Neural progenitor cell (in vitro differentiated cells): Measurements from ENCODE around the gene HTT. TPM values are rescaled to one million over a fixed set of nuclear protein-coding genes. Genes with fewer than 3 reads are reported as not detected.
A peak's percentile ranks its signal among the peaks of the same experiment; 100 is the strongest.

ENCODE experiments used
- DNase-seq: peaks from one replicate; pipeline ENCODE4 v3.0.0-alpha.2; 2016; ENCODE audit warnings: low spot score
- H2AFZ ChIP-seq: fragments of 200-600 bp; sonication (generic); replicated peaks from 2 replicates; pipeline ENCODE4 v1.6.1; 2016; ENCODE audit warnings: antibody characterized with exemption
- H3F3A ChIP-seq: fragments of 200-600 bp; sonication (generic); 2 replicates; pipeline ENCODE4 v1.6.1; 2016; ENCODE audit warnings: antibody characterized with exemption, low read depth
- H3K27ac ChIP-seq: fragments of 200-600 bp; sonication (generic); 2 replicates; pipeline ENCODE4 v1.5.1; 2016; ENCODE audit warnings: mild to moderate bottlenecking
- H3K27me3 ChIP-seq: fragments of 200-600 bp; sonication (generic); 2 replicates; pipeline ENCODE4 v1.6.1; 2016; ENCODE audit warnings: mild to moderate bottlenecking, moderate library complexity
- H3K36me3 ChIP-seq: fragments of 200-600 bp; sonication (generic); 2 replicates; pipeline ENCODE4 v1.5.1; 2016
- H3K4me1 ChIP-seq: fragments of 200-600 bp; sonication (generic); 2 replicates; pipeline ENCODE4 v1.6.1; 2016; ENCODE audit warnings: mixed run types
- H3K4me2 ChIP-seq: fragments of 200-600 bp; sonication (generic); 2 replicates; pipeline ENCODE4 v1.6.1; 2016
- H3K4me3 ChIP-seq: fragments of 200-600 bp; sonication (generic); 2 replicates; pipeline ENCODE4 v1.5.1; 2016
- H3K79me2 ChIP-seq: fragments of 200-600 bp; sonication (generic); 2 replicates; pipeline ENCODE4 v1.6.1; 2016; ENCODE audit warnings: low read depth
- H3K9ac ChIP-seq: fragments of 200-600 bp; sonication (generic); 2 replicates; pipeline ENCODE4 v1.6.1; 2016
- H3K9me3 ChIP-seq: fragments of 200-600 bp; sonication (generic); 2 replicates; pipeline ENCODE4 v1.5.1; 2016; ENCODE audit warnings: low read depth
- H4K20me1 ChIP-seq: fragments of 200-600 bp; sonication (generic); 2 replicates; pipeline ENCODE4 v1.6.1; 2016; ENCODE audit warnings: low read depth
- H3K27ac Mint-ChIP-seq: 3 replicates; pipeline ENCODE4 v1.8.0; 2021; ENCODE audit warnings: mixed read lengths
- H3K27me3 Mint-ChIP-seq: 2 replicates; pipeline ENCODE4 v1.8.0; 2022; ENCODE audit warnings: low read depth, mild to moderate bottlenecking, inconsistent platforms, moderate library complexity, mixed read lengths; ENCODE audit not compliant: insufficient read depth
- H3K36me3 Mint-ChIP-seq: 3 replicates; pipeline ENCODE4 v1.8.0; 2021; ENCODE audit warnings: mixed read lengths
- H3K4me1 Mint-ChIP-seq: 3 replicates; pipeline ENCODE4 v1.8.0; 2021; ENCODE audit warnings: mixed read lengths
- H3K4me3 Mint-ChIP-seq: 3 replicates; pipeline ENCODE4 v1.8.0; 2021; ENCODE audit warnings: mild to moderate bottlenecking, moderate library complexity, mixed read lengths
- H3K9me3 Mint-ChIP-seq: 3 replicates; pipeline ENCODE4 v1.8.0; 2020; ENCODE audit warnings: mixed read lengths
- CTCF ChIP-seq: fragments of 200-600 bp; sonication (generic); IDR thresholded peaks from 2 replicates; pipeline ENCODE4 v1.5.1; 2017; ENCODE audit warnings: antibody characterized with exemption, mild to moderate bottlenecking
- EZH2 ChIP-seq: fragments of 200-600 bp; sonication (generic); IDR thresholded peaks from 2 replicates; pipeline ENCODE4 v1.6.1; 2017; ENCODE audit warnings: antibody characterized with exemption, mild to moderate bottlenecking, moderate library complexity
- EZH2phosphoT487 ChIP-seq: fragments of 200-600 bp; sonication (generic); IDR thresholded peaks from 2 replicates; pipeline ENCODE4 v1.6.1; 2017; ENCODE audit warnings: antibody characterized with exemption
- total RNA-seq: library from RNA; depleted of rRNA; stranded (reverse); fragments of >200 nt; gene quantifications from 2 replicates; pipeline ENCODE4 v1.2.3, GENCODE V29; 2015; ENCODE audit warnings: low replicate concordance

The HTT gene
- total RNA-seq, 1 donor from 2014 or later, result 38.9 TPM

GRCh38 chr4:3202836-3203820, 128.6 kb downstream of the HTT start:
- Mint-ChIP-seq H3K4me3 (no peak overlapping the region), H3K27ac (no peak overlapping the region), H3K4me1 (peaks cover 39% of the 10 kb centered on the region), H3K36me3 (peaks cover 14% of the 10 kb centered on the region), H3K27me3 (no peaks in the 10 kb centered on the region), H3K9me3 (no peaks in the 10 kb centered on the region)
- Histone ChIP-seq H3K27ac (no peak overlapping the region), H3K79me2 (no peaks in the 10 kb centered on the region), H2AFZ (no peak overlapping the region), H3F3A (no peaks in the 10 kb centered on the region), H3K4me1 (peaks cover 13% of the 10 kb centered on the region), H3K4me3 (no peak overlapping the region), H3K36me3 (peaks cover 9% of the 10 kb centered on the region), H4K20me1 (peaks cover 15% of the 10 kb centered on the region), H3K9ac (no peak overlapping the region), H3K9me3 (no peaks in the 10 kb centered on the region), H3K27me3 (no peaks in the 10 kb centered on the region), H3K4me2 (no peak overlapping the region)
- DNase-seq, result no peak
- TF ChIP-seq CTCF (no peak), EZH2phosphoT487 (no peak), EZH2 (no peak)

DNA sequence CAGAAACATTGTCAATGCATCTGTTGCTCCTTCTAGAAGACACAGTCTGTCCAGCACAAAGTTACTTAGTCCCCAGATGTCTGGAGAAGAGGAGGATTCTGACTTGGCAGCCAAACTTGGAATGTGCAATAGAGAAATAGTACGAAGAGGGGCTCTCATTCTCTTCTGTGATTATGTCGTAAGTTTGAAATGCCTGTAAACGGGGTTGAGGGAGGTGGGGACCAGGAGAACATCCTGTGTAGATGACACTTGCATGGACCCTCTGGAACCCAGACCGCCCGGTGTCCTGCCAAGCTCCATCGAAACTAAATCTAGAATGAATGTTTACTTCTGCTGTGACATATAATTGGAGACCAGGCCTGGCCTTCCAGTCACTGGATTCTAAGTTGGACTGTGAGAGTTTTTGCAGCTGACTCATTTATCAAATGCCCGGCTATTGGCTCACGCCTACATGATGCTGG, 129.5 kb downstream of the HTT start:
- no peaks in the 10 kb centered on the region for H3K27me3 Mint-ChIP-seq
- no peak overlapping the region for H3K9ac ChIP-seq
- H3K4me3 ChIP-seq, result no peak overlapping the region
- H2AFZ ChIP-seq, result no peak overlapping the region
- H3K9me3 Mint-ChIP-seq, result no peaks in the 10 kb centered on the region
- H3K36me3 Mint-ChIP-seq, result peaks cover 18% of the 10 kb centered on the region
- no peaks in the 10 kb centered on the region for H3K27me3 ChIP-seq
- peaks cover 13% of the 10 kb centered on the region for H3K4me1 ChIP-seq
- peaks cover 7% of the 10 kb centered on the region for H4K20me1 ChIP-seq
- no peak overlapping the region for H3K27ac ChIP-seq
- no peaks in the 10 kb centered on the region for H3K79me2 ChIP-seq
- DNase-seq, result no peak
- peaks cover 9% of the 10 kb centered on the region for H3K36me3 ChIP-seq
- no peaks in the 10 kb centered on the region for H3F3A ChIP-seq
- no peaks in the 10 kb centered on the region for H3K9me3 ChIP-seq
- H3K4me3 Mint-ChIP-seq, result no peak overlapping the region
- no peak overlapping the region for H3K4me2 ChIP-seq
- H3K27ac Mint-ChIP-seq, result no peak overlapping the region
- H3K4me1 Mint-ChIP-seq, result peaks cover 42% of the 10 kb centered on the region
- TF ChIP-seq EZH2phosphoT487 (no peak), CTCF (no peak), EZH2 (no peak)

GRCh38 chr4:3205995-3206394, 131.5 kb downstream of the HTT start:
- no peak overlapping the region for H2AFZ ChIP-seq
- TF ChIP-seq EZH2 (no peak), CTCF (no peak), EZH2phosphoT487 (no peak)

More at GRCh38 chr4:3205995-3206394, 131.5 kb downstream of the HTT start:
- Histone ChIP-seq H3K27ac (no peak overlapping the region), H3K9ac (no peak overlapping the region), H3K9me3 (no peaks in the 10 kb centered on the region), H3K36me3 (peaks cover 9% of the 10 kb centered on the region), H3K27me3 (no peaks in the 10 kb centered on the region), H3K4me3 (no peak overlapping the region), H4K20me1 (peaks cover 6% of the 10 kb centered on the region), H3F3A (no peaks in the 10 kb centered on the region), H3K4me1 (peaks cover 13% of the 10 kb centered on the region), H3K79me2 (no peaks in the 10 kb centered on the region), H3K4me2 (peak overlapping the region; percentile 2)
- peaks cover 32% of the 10 kb centered on the region for H3K36me3 Mint-ChIP-seq
- no peaks in the 10 kb centered on the region for H3K27me3 Mint-ChIP-seq
- peaks cover 42% of the 10 kb centered on the region for H3K4me1 Mint-ChIP-seq
- H3K4me3 Mint-ChIP-seq, result peak overlapping the region; percentile 31
- DNase-seq, result peak; percentile 54
- H3K27ac Mint-ChIP-seq, result no peak overlapping the region
- H3K9me3 Mint-ChIP-seq, result no peaks in the 10 kb centered on the region
